CD14-positive monocyte (primary cell): ENCODE measurements around the gene STRAP. TPM values are rescaled to one million over a fixed set of nuclear protein-coding genes. Genes with fewer than 3 reads are reported as not detected.
"Not testable (repeated sequence)": the region's sequence is repeated elsewhere in the genome, so short reads cannot be mapped to it uniquely, and the experiment has no call there.

Experiments used
- DNase-seq, 3 donors: peaks; one replicate each; pipeline ENCODE4 v3.0.0-alpha.2; 2011 to 2022
- H2AFZ ChIP-seq: 2 replicates; pipeline ENCODE4 v1.6.0; 2012; ENCODE audit warnings: mild to moderate bottlenecking, low read depth, low read length, inconsistent platforms; ENCODE audit not compliant: insufficient read depth, poor library complexity, severe bottlenecking
- H3K27ac ChIP-seq, 2 donors: 1 replicate in 1 of 2; 2 replicates in 1 of 2; pipeline ENCODE4 v1.5.1; 2012 to 2013; ENCODE audit warnings: low read length in 2 of 2, control low read depth in 1 of 2, inconsistent platforms in 1 of 2, low read depth in 1 of 2, mild to moderate bottlenecking in 1 of 2
- H3K27me3 ChIP-seq, 2 donors: one replicate each; pipeline versions ENCODE4 v1.6.0 to v1.6.1; 2011 to 2013; ENCODE audit warnings: low read length in 2 of 2; ENCODE audit not compliant: control insufficient read depth in 2 of 2, insufficient read depth in 2 of 2
- H3K36me3 ChIP-seq, 2 donors: replicated peaks in 1 of 2; 1 replicate in 1 of 2; 2 replicates in 1 of 2; pipeline versions ENCODE4 v1.5.1 to v1.6.1; 2012 to 2013; ENCODE audit warnings: low read length in 2 of 2, control low read depth in 1 of 2, inconsistent platforms in 1 of 2, mild to moderate bottlenecking in 1 of 2; ENCODE audit not compliant: insufficient read depth in 2 of 2, control insufficient read depth in 1 of 2
- H3K4me1 ChIP-seq, 2 donors: 1 replicate in 1 of 2; 2 replicates in 1 of 2; pipeline versions ENCODE4 v1.5.1 to v1.6.1; 2012 to 2013; ENCODE audit warnings: low read length in 2 of 2, control low read depth in 1 of 2, inconsistent platforms in 1 of 2, mild to moderate bottlenecking in 1 of 2, moderate library complexity in 1 of 2; ENCODE audit not compliant: insufficient read depth in 2 of 2, control insufficient read depth in 1 of 2
- H3K4me2 ChIP-seq: replicated peaks from 2 replicates; pipeline ENCODE3; 2012; ENCODE audit warnings: low read length, moderate library complexity, mild to moderate bottlenecking; ENCODE audit not compliant: poor library complexity, severe bottlenecking; ENCODE audit errors: extremely low read depth
- H3K4me3 ChIP-seq, 3 experiments: fragments of 200-600 bp in 1 of 3; sonication (generic) in 1 of 3; replicated peaks in 1 of 3; 1 replicate in 2 of 3; 2 replicates in 1 of 3; pipeline ENCODE4 v1.5.1; 2011 to 2013; ENCODE audit warnings: low read length in 3 of 3, mild to moderate bottlenecking in 3 of 3, control low read depth in 2 of 3, low read depth in 2 of 3, inconsistent platforms in 1 of 3, moderate library complexity in 1 of 3
- H3K79me2 ChIP-seq: 2 replicates; pipeline ENCODE4 v1.6.0; 2012; ENCODE audit warnings: mild to moderate bottlenecking, control low read depth, inconsistent platforms, low read length, moderate library complexity; ENCODE audit not compliant: insufficient read depth
- H3K9ac ChIP-seq: 2 replicates; pipeline ENCODE4 v1.6.0; 2017; ENCODE audit warnings: low read length, mild to moderate bottlenecking; ENCODE audit not compliant: insufficient read depth, poor library complexity, severe bottlenecking
- H3K9me3 ChIP-seq, 2 donors: replicated peaks in 1 of 2; 1 replicate in 1 of 2; 2 replicates in 1 of 2; pipeline versions ENCODE4 v1.5.1 to v1.6.1; 2012 to 2013; ENCODE audit warnings: low read length in 2 of 2, control low read depth in 1 of 2; ENCODE audit not compliant: control insufficient read depth in 1 of 2, insufficient read depth in 1 of 2
- H4K20me1 ChIP-seq: 2 replicates; pipeline ENCODE4 v1.6.0; 2012; ENCODE audit warnings: mild to moderate bottlenecking, low read length, control low read depth, moderate library complexity; ENCODE audit not compliant: insufficient read depth
- H3K27ac Mint-ChIP-seq, 7 donors: one replicate each; pipeline ENCODE4 v1.8.0; 2020; ENCODE audit warnings: mild to moderate bottlenecking in 7 of 7, mixed read lengths in 7 of 7, moderate library complexity in 6 of 7, inconsistent platforms in 2 of 7
- H3K27me3 Mint-ChIP-seq, 3 donors: one replicate each; pipeline ENCODE4 v1.8.0; 2021 to 2022; ENCODE audit warnings: low read depth in 3 of 3, mild to moderate bottlenecking in 3 of 3, mixed read lengths in 3 of 3, moderate library complexity in 3 of 3, inconsistent platforms in 1 of 3
- H3K36me3 Mint-ChIP-seq, 2 donors: one replicate each; pipeline ENCODE4 v1.8.0; 2020; ENCODE audit warnings: mixed read lengths in 2 of 2, inconsistent platforms in 1 of 2, mild to moderate bottlenecking in 1 of 2
- H3K4me1 Mint-ChIP-seq: one replicate; pipeline ENCODE4 v1.8.0; 2020; ENCODE audit warnings: mild to moderate bottlenecking, mixed read lengths
- H3K4me3 Mint-ChIP-seq, 2 donors: one replicate each; pipeline ENCODE4 v1.8.0; 2020; ENCODE audit warnings: mild to moderate bottlenecking in 2 of 2, mixed read lengths in 2 of 2, moderate library complexity in 1 of 2
- H3K9me3 Mint-ChIP-seq, 7 donors: one replicate each; pipeline ENCODE4 v1.8.0; 2020 to 2022; ENCODE audit warnings: mixed read lengths in 7 of 7, mild to moderate bottlenecking in 6 of 7, moderate library complexity in 6 of 7, inconsistent platforms in 2 of 7
- CTCF ChIP-seq: fragments of 200-600 bp; IDR thresholded peaks from one replicate; pipeline ENCODE4 v1.8.0; 2022; ENCODE audit warnings: antibody characterized with exemption, mild to moderate bottlenecking
- WGBS: methylation state at CpG from one replicate; pipeline ENCODE4 v1.1.5; 2013; ENCODE audit warnings: missing lambda C conversion rate; ENCODE audit not compliant: insufficient coverage; 5-methylcytosine and 5-hydroxymethylcytosine counted together
- intact Hi-C, 2 donors: fragments of 100-400 bp; cut with micrococcal nuclease; formaldehyde crosslinking; loops; one replicate each; pipeline versions ENCODE4 v1.15.0 to v1.15.1; 2023
- polyA plus RNA-seq, 3 donors: library from polyadenylated mRNA; depleted of rRNA in 1 of 3; unstranded in 2 of 3; stranded (reverse) in 1 of 3; fragments of 300-500 nt in 2 of 3; fragments of >200 nt in 1 of 3; fragmentation: Illumina TruSeq in 2 of 3; gene quantifications; 1 replicate in 2 of 3; 2 replicates in 1 of 3; pipeline ENCODE4 v1.2.3, GENCODE V29; 2012 to 2021

STRAP gene
- polyA plus RNA-seq, 3 donors = 53.7 to 111 (median 98.2) TPM

- no peak for DNase-seq
- Mint-ChIP-seq H3K27ac (no peak overlapping the region), H3K27me3 (no peaks in the 10 kb centered on the region), H3K4me1 (peaks cover 19% of the 10 kb centered on the region), H3K36me3 (peaks cover 0 to 3% of the 10 kb centered on the region in 2 donors), H3K9me3 (no peaks in the 10 kb centered on the region), H3K4me3 (peak overlapping the region in 1 of 2 donors; percentile 82)
- peaks cover 31% of the 10 kb centered on the region for H3K79me2 ChIP-seq
- peaks cover 7 to 17% of the 10 kb centered on the region in 2 donors for H3K4me1 ChIP-seq
- intact Hi-C loops = no loop called here
- H3K4me2 ChIP-seq = peak overlapping the region; percentile 74
- peaks cover 2 to 20% of the 10 kb centered on the region in 2 donors for H3K36me3 ChIP-seq
- H3K9ac ChIP-seq = no peak overlapping the region
- no CpG with 5 or more reads among the region's 5 CpGs for WGBS
- H2AFZ ChIP-seq = peak overlapping the region; percentile 87
- no peaks in the 10 kb centered on the region for H3K9me3 ChIP-seq
- H3K27me3 ChIP-seq = no peaks in the 10 kb centered on the region
- H3K4me3 ChIP-seq = peak overlapping the region in 1 of 3 experiments; percentile 87
- no peak for TF ChIP-seq CTCF
- no peak overlapping the region for H3K27ac ChIP-seq
- H4K20me1 ChIP-seq = no peaks in the 10 kb centered on the region
Measured at GRCh38 chr12:15910468-15910863, 28.3 kb downstream of the STRAP start.

- Mint-ChIP-seq H3K27ac (peak within 1 kb of the TSS; percentile 89 to 94 (median 90)), H3K4me3 (peak within 1 kb of the TSS; percentile 82 to 94)
- H3K27ac ChIP-seq = peak within 1 kb of the TSS; percentile 76 to 91
Measured at GRCh38 chr12:15910864-15911721, 28.9 kb downstream of the STRAP start, which contains the start of gene DERA. Gene DERA (plus strand): TSS chr12:15911332. CDS start chr12:15911384, 52 bp downstream.

GRCh38 chr12:15911931-15912330 lies 29.7 kb downstream of the STRAP start:
- H3K27me3 ChIP-seq, H3K9me3 Mint-ChIP-seq, H3K27me3 Mint-ChIP-seq, DNase-seq, H3K9me3 ChIP-seq, H3K36me3 Mint-ChIP-seq, intact Hi-C loops, H4K20me1 ChIP-seq, H3K36me3 ChIP-seq: not testable (repeated sequence)
- Histone ChIP-seq H3K27ac (peak overlapping the region; percentile 76 to 91), H3K4me1 (peaks cover 7 to 17% of the 10 kb centered on the region in 2 donors), H3K79me2 (peaks cover 38% of the 10 kb centered on the region), H3K4me2 (peak overlapping the region; percentile 74), H3K4me3 (peak overlapping the region; percentile 66 to 92 (median 87)), H2AFZ (peak overlapping the region; percentile 87), H3K9ac (peak overlapping the region; percentile 91)
- no CpG with 5 or more reads among the region's 5 CpGs for WGBS
- peak overlapping the region; percentile 73 to 94 for H3K4me3 Mint-ChIP-seq
- H3K4me1 Mint-ChIP-seq = peaks cover 22% of the 10 kb centered on the region
- H3K27ac Mint-ChIP-seq = peak overlapping the region; percentile 89 to 94 (median 90)

More at GRCh38 chr12:15910864-15911721, 28.9 kb downstream of the STRAP start, which contains the start of gene DERA:
- no peak for TF ChIP-seq CTCF
- peaks cover 22% of the 10 kb centered on the region for H3K4me1 Mint-ChIP-seq
- H3K9me3 Mint-ChIP-seq = no peaks in the 10 kb centered on the region
- intact Hi-C loops = no loop called here
- Histone ChIP-seq H3K9me3 (no peaks in the 10 kb centered on the region), H2AFZ (peak within 1 kb of the TSS; percentile 87), H3K4me1 (peaks cover 7 to 17% of the 10 kb centered on the region in 2 donors), H3K79me2 (peaks cover 37% of the 10 kb centered on the region), H4K20me1 (no peaks in the 10 kb centered on the region), H3K36me3 (peaks cover 2 to 15% of the 10 kb centered on the region in 2 donors), H3K4me3 (peak within 1 kb of the TSS; percentile 66 to 92 (median 87)), H3K27me3 (no peaks in the 10 kb centered on the region), H3K4me2 (peak within 1 kb of the TSS; percentile 74), H3K9ac (peak within 1 kb of the TSS; percentile 91)
- WGBS = under 1% methylated on average over 48 of the region's 59 CpGs
- H3K36me3 Mint-ChIP-seq = peaks cover 3 to 6% of the 10 kb centered on the region in 2 donors
- DNase-seq = peak; percentile 35 to 57 (median 42)
- no peaks in the 10 kb centered on the region for H3K27me3 Mint-ChIP-seq
